Measurements from ENCODE around the gene CAMK2B. TPM values are rescaled to one million over a fixed set of nuclear protein-coding genes. Genes with fewer than 3 reads are reported as not detected.

Gene CAMK2B
- total RNA-seq, 1 experiment from 2014 or later, result 0.34 TPM

- intact Hi-C loops (cut with micrococcal nuclease), result loop anchor here (2.0 to 5.0 kb wide), 2 partner anchors 66 to 224 kb away; partner anchors contain the start of gene POLM
- H3K9me3 ChIP-seq (ENCODE audit: control insufficient read depth in 1 of 2, insufficient read depth in 1 of 2, low read depth in 1 of 2, low read length in 2 of 2), result no peaks in the 10 kb centered on the region
- no peaks in the 10 kb centered on the region for H3K9me2 ChIP-seq (ENCODE audit: insufficient read depth)
- no TSS peak for BruUV-seq (replicated peaks)
- no peaks in the 10 kb centered on the region for H3K79me2 ChIP-seq (ENCODE audit: insufficient read depth, low read length)
- no peak for DNase-seq (ENCODE audit: low read depth, low spot score)
- peaks cover 14 to 22% of the 10 kb centered on the region in 2 experiments; a peak in 3 of 4 replicates for H3K4me1 ChIP-seq (ENCODE audit: control insufficient read depth in 1 of 2, insufficient read depth in 2 of 2, low read length in 2 of 2)
- 0 out of 2 replicates have a peak overlapping the region, but pooled peaks have one; percentile 31 for H3K9ac ChIP-seq (ENCODE audit: low read length)
- CTCF ChIA-PET, result no interaction called here
- H3K36me3 ChIP-seq (ENCODE audit: control insufficient read depth in 1 of 2, insufficient read depth in 2 of 2, low read length in 2 of 2), result no peaks in the 10 kb centered on the region
- no peak overlapping the region for H2AFZ ChIP-seq (ENCODE audit: low read depth, low read length, poor library complexity, severe bottlenecking)
- no peak overlapping the region for H3K4me3 ChIP-seq (replicated peaks in 1 of 2; ENCODE audit: low read depth in 1 of 2, low read length in 2 of 2)
- RAD21 ChIA-PET (ENCODE audit: low non-redundant PET in 1 of 2, low total read pairs in 2 of 2, uncharacterized antibody in 2 of 2, unreplicated experiment in 2 of 2), result no interaction called here
- H4K20me1 ChIP-seq (ENCODE audit: insufficient read depth), result no peaks in the 10 kb centered on the region
- H3K27ac ChIP-seq (ENCODE audit: low read depth, low read length), result peak overlapping the region; percentile 31; the same call in 1 of the 2 replicates
- TF ChIP-seq ELF1 (IDR thresholded peaks at IDR 0.05; ENCODE audit: borderline replicate concordance, low read depth), result no peak
- no peak for TF ChIP-seq ZBTB33 (IDR thresholded peaks at IDR 0.05; ENCODE audit: extremely low read depth, insufficient replicate concordance, low read length)
- TF ChIP-seq CTCF (IDR thresholded peaks at IDR 0.05 in 2 of 3, conservative IDR thresholded peaks at IDR 0.05 in 1 of 3; ENCODE audit: borderline replicate concordance in 1 of 3, insufficient read depth in 1 of 3, low read depth in 2 of 3, low read length in 2 of 3), result no peak
- no peak for TF ChIP-seq EZH2 (IDR thresholded peaks at IDR 0.05)
- no peak for TF ChIP-seq CEBPB (IDR thresholded peaks at IDR 0.05; ENCODE audit: low read depth)
- no peak for TF ChIP-seq CBX3 (IDR thresholded peaks at IDR 0.05; ENCODE audit: low read depth)
- TF ChIP-seq REST (IDR thresholded peaks at IDR 0.05; ENCODE audit: low read depth), result no peak
- TF ChIP-seq MAX (IDR thresholded peaks at IDR 0.05), result no peak
- TF ChIP-seq JUND (IDR thresholded peaks at IDR 0.05), result no peak
- no peak for TF ChIP-seq ATF3 (IDR thresholded peaks at IDR 0.05)
- no peak for TF ChIP-seq ZNF274 (IDR thresholded peaks at IDR 0.05; ENCODE audit: low read depth, low read length)
- no peak for TF ChIP-seq TCF7L2 (IDR thresholded peaks at IDR 0.05; ENCODE audit: borderline replicate concordance, extremely low read depth, insufficient read depth, insufficient read length)
- TF ChIP-seq RAD21 (IDR thresholded peaks at IDR 0.05; ENCODE audit: low read depth), result no peak
- no peak for TF ChIP-seq EZH2phosphoT487 (IDR thresholded peaks at IDR 0.05; ENCODE audit: borderline replicate concordance)
- no peak for TF ChIP-seq POLR2AphosphoS5 (IDR thresholded peaks at IDR 0.05; ENCODE audit: low read depth, low read length)
- no peak for TF ChIP-seq SIN3A (IDR thresholded peaks at IDR 0.05; ENCODE audit: low read depth)
- TF ChIP-seq SRF (IDR thresholded peaks at IDR 0.05; ENCODE audit: low read depth), result no peak
- TF ChIP-seq FOSL1 (IDR thresholded peaks at IDR 0.05; ENCODE audit: low read depth), result no peak
- POLR2A ChIA-PET, result no interaction called here
- no peaks in the 10 kb centered on the region for H3K27me3 ChIP-seq (ENCODE audit: insufficient read depth, low read length)
- H3K4me2 ChIP-seq (ENCODE audit: low read length), result peak overlapping the region; percentile 58
- peak; percentile 6; the same call in 1 of the 2 replicates for ATAC-seq
Measured at GRCh38 chr7:44306606-44307005, 18.8 kb downstream of the CAMK2B start.
